T-helper 2 cell treated with Interferon-gamma antibody and Interleukin-4, amounts not matched to agents 5 μg/mL and 100 μg/mL, for 36 hours (primary cell): Measurements from ENCODE around the gene FTO.

Source experiments
- DNase-seq: peaks from one replicate; pipeline ENCODE4 v3.0.0; 2021; ENCODE audit warnings: low spot score
- H3K27ac Mint-ChIP-seq: one replicate; pipeline ENCODE4 v1.8.0; 2021; ENCODE audit warnings: mild to moderate bottlenecking, mixed read lengths
- H3K27me3 Mint-ChIP-seq: one replicate; pipeline ENCODE4 v1.8.0; 2021; ENCODE audit warnings: low read depth, mixed read lengths
- H3K36me3 Mint-ChIP-seq: one replicate; pipeline ENCODE4 v1.8.0; 2021; ENCODE audit warnings: low read depth, mixed read lengths
- H3K4me1 Mint-ChIP-seq: one replicate; pipeline ENCODE4 v1.8.0; 2021; ENCODE audit warnings: low read depth, mixed read lengths
- H3K4me3 Mint-ChIP-seq: one replicate; pipeline ENCODE4 v1.8.0; 2022; ENCODE audit warnings: mild to moderate bottlenecking, moderate library complexity, mixed read lengths
- H3K9me3 Mint-ChIP-seq: one replicate; pipeline ENCODE4 v1.8.0; 2021; ENCODE audit warnings: mixed read lengths

The FTO gene

GRCh38 chr16:54006693-54007092 is 302.7 kb downstream of the FTO start:
- H3K27ac Mint-ChIP-seq, result no peak overlapping the region
- no peak overlapping the region for H3K4me3 Mint-ChIP-seq
- peaks cover 2% of the 10 kb centered on the region for H3K9me3 Mint-ChIP-seq
- H3K36me3 Mint-ChIP-seq, result peaks cover 4% of the 10 kb centered on the region
- H3K27me3 Mint-ChIP-seq, result no peaks in the 10 kb centered on the region
- H3K4me1 Mint-ChIP-seq, result no peaks in the 10 kb centered on the region
- no peak for DNase-seq

- H3K4me1 Mint-ChIP-seq, result no peaks in the 10 kb centered on the region
- no peak overlapping the region for H3K4me3 Mint-ChIP-seq
- no peak overlapping the region for H3K27ac Mint-ChIP-seq
- DNase-seq, result no peak
- H3K27me3 Mint-ChIP-seq, result no peaks in the 10 kb centered on the region
- peaks cover 9% of the 10 kb centered on the region for H3K9me3 Mint-ChIP-seq
- peaks cover 4% of the 10 kb centered on the region for H3K36me3 Mint-ChIP-seq
These were observed 303.5 kb downstream of the FTO start for GRCh38 chr16:54007504-54007903.

GRCh38 chr16:54009464-54010176 is 305.7 kb downstream of the FTO start:
- H3K4me1 Mint-ChIP-seq, result no peaks in the 10 kb centered on the region
- no peaks in the 10 kb centered on the region for H3K27me3 Mint-ChIP-seq
- no peak overlapping the region for H3K27ac Mint-ChIP-seq
- DNase-seq, result no peak
- H3K4me3 Mint-ChIP-seq, result no peak overlapping the region
- H3K36me3 Mint-ChIP-seq, result peaks cover 4% of the 10 kb centered on the region
- peaks cover 17% of the 10 kb centered on the region for H3K9me3 Mint-ChIP-seq

GRCh38 chr16:54015147-54015546 is 311.2 kb downstream of the FTO start:
- Mint-ChIP-seq H3K27ac (no peak overlapping the region), H3K4me1 (no peaks in the 10 kb centered on the region), H3K4me3 (no peak overlapping the region), H3K36me3 (peaks cover 3% of the 10 kb centered on the region), H3K27me3 (no peaks in the 10 kb centered on the region), H3K9me3 (peaks cover 20% of the 10 kb centered on the region)
- DNase-seq, result no peak

- Mint-ChIP-seq H3K4me3 (no peak overlapping the region), H3K27me3 (no peaks in the 10 kb centered on the region), H3K4me1 (no peaks in the 10 kb centered on the region), H3K27ac (no peak overlapping the region), H3K9me3 (peaks cover 9% of the 10 kb centered on the region), H3K36me3 (no peaks in the 10 kb centered on the region)
- DNase-seq, result no peak
These were observed 318.4 kb downstream of the FTO start for GRCh38 chr16:54022362-54022761.

- H3K36me3 Mint-ChIP-seq, result no peaks in the 10 kb centered on the region
- H3K4me1 Mint-ChIP-seq, result no peaks in the 10 kb centered on the region
- H3K4me3 Mint-ChIP-seq, result no peak overlapping the region
- H3K27ac Mint-ChIP-seq, result no peak overlapping the region
- H3K9me3 Mint-ChIP-seq, result peaks cover 18% of the 10 kb centered on the region
- no peaks in the 10 kb centered on the region for H3K27me3 Mint-ChIP-seq
- no peak for DNase-seq
These were observed 322.5 kb downstream of the FTO start for GRCh38 chr16:54026456-54026855.

- Mint-ChIP-seq H3K9me3 (peaks cover 24% of the 10 kb centered on the region), H3K27ac (no peak overlapping the region), H3K36me3 (no peaks in the 10 kb centered on the region), H3K4me3 (no peak overlapping the region), H3K4me1 (no peaks in the 10 kb centered on the region), H3K27me3 (no peaks in the 10 kb centered on the region)
- DNase-seq, result no peak
These were observed 323.1 kb downstream of the FTO start for GRCh38 chr16:54027062-54027461.

GRCh38 chr16:54027558-54027957 is 323.6 kb downstream of the FTO start:
- Mint-ChIP-seq H3K36me3 (no peaks in the 10 kb centered on the region), H3K9me3 (peaks cover 25% of the 10 kb centered on the region), H3K27me3 (no peaks in the 10 kb centered on the region), H3K27ac (no peak overlapping the region), H3K4me3 (no peak overlapping the region), H3K4me1 (no peaks in the 10 kb centered on the region)
- no peak for DNase-seq

- Mint-ChIP-seq H3K4me1 (no peaks in the 10 kb centered on the region), H3K4me3 (no peak overlapping the region), H3K9me3 (peaks cover 24% of the 10 kb centered on the region), H3K27ac (no peak overlapping the region), H3K36me3 (no peaks in the 10 kb centered on the region), H3K27me3 (no peaks in the 10 kb centered on the region)
- no peak for DNase-seq
These were observed 324.0 kb downstream of the FTO start for GRCh38 chr16:54027995-54028394.

- H3K27ac Mint-ChIP-seq, result no peak overlapping the region
- no peaks in the 10 kb centered on the region for H3K36me3 Mint-ChIP-seq
- no peak overlapping the region for H3K4me3 Mint-ChIP-seq
- H3K27me3 Mint-ChIP-seq, result no peaks in the 10 kb centered on the region
- no peaks in the 10 kb centered on the region for H3K4me1 Mint-ChIP-seq
- no peak for DNase-seq
- H3K9me3 Mint-ChIP-seq, result peaks cover 19% of the 10 kb centered on the region
These were observed 326.5 kb downstream of the FTO start for GRCh38 chr16:54030451-54030850.

- Mint-ChIP-seq H3K4me3 (no peak overlapping the region), H3K36me3 (no peaks in the 10 kb centered on the region), H3K27me3 (no peaks in the 10 kb centered on the region), H3K4me1 (no peaks in the 10 kb centered on the region), H3K9me3 (peaks cover 19% of the 10 kb centered on the region), H3K27ac (no peak overlapping the region)
- no peak for DNase-seq
These were observed 327.3 kb downstream of the FTO start for GRCh38 chr16:54031107-54031760.

GRCh38 chr16:54033747-54034146 is 329.8 kb downstream of the FTO start:
- no peak overlapping the region for H3K4me3 Mint-ChIP-seq
- no peaks in the 10 kb centered on the region for H3K36me3 Mint-ChIP-seq
- H3K4me1 Mint-ChIP-seq, result no peaks in the 10 kb centered on the region
- DNase-seq, result no peak
- H3K9me3 Mint-ChIP-seq, result peaks cover 19% of the 10 kb centered on the region
- H3K27me3 Mint-ChIP-seq, result no peaks in the 10 kb centered on the region
- H3K27ac Mint-ChIP-seq, result no peak overlapping the region

GRCh38 chr16:54034684-54035083 is 330.7 kb downstream of the FTO start:
- no peak for DNase-seq
- Mint-ChIP-seq H3K27ac (no peak overlapping the region), H3K9me3 (peaks cover 19% of the 10 kb centered on the region), H3K4me1 (no peaks in the 10 kb centered on the region), H3K27me3 (no peaks in the 10 kb centered on the region), H3K36me3 (no peaks in the 10 kb centered on the region), H3K4me3 (no peak overlapping the region)

GRCh38 chr16:54040480-54040879 is 336.5 kb downstream of the FTO start:
- Mint-ChIP-seq H3K36me3 (peaks cover 3% of the 10 kb centered on the region), H3K27me3 (no peaks in the 10 kb centered on the region), H3K9me3 (peaks cover 16% of the 10 kb centered on the region), H3K4me1 (no peaks in the 10 kb centered on the region), H3K27ac (no peak overlapping the region), H3K4me3 (no peak overlapping the region)
- DNase-seq, result no peak

- peaks cover 16% of the 10 kb centered on the region for H3K9me3 Mint-ChIP-seq
- H3K27ac Mint-ChIP-seq, result no peak overlapping the region
- no peaks in the 10 kb centered on the region for H3K4me1 Mint-ChIP-seq
- no peak for DNase-seq
- H3K4me3 Mint-ChIP-seq, result no peak overlapping the region
- H3K27me3 Mint-ChIP-seq, result no peaks in the 10 kb centered on the region
- peaks cover 3% of the 10 kb centered on the region for H3K36me3 Mint-ChIP-seq
These were observed 337.0 kb downstream of the FTO start for GRCh38 chr16:54040975-54041374.
